GM19395 (cell line): Measurements from ENCODE around the gene NHSL2.
"Not testable (repeated sequence)": the region's sequence is repeated elsewhere in the genome, so short reads cannot be mapped to it uniquely, and the experiment has no call there.

Experiments used
- ATAC-seq: cut with Tn5 transposase; IDR thresholded peaks from one replicate; pipeline ENCODE4 v1.9.1; 2021; ENCODE audit warnings: mild to moderate bottlenecking, moderate library complexity; ENCODE audit not compliant: unreplicated experiment

The NHSL2 gene

GRCh38 chrX:72146527-72146926, 235.9 kb downstream of the NHSL2 start:
- ATAC-seq: no peak

GRCh38 chrX:72158773-72159172, 248.1 kb downstream of the NHSL2 start:
- no peak for ATAC-seq

GRCh38 chrX:72159769-72160168, 249.1 kb downstream of the NHSL2 start:
- ATAC-seq: no peak

- no peak for ATAC-seq
Observed at GRCh38 chrX:72165551-72165950, 254.9 kb downstream of the NHSL2 start.

- ATAC-seq: no peak
Observed at GRCh38 chrX:72169008-72169728, 258.5 kb downstream of the NHSL2 start.

GRCh38 chrX:72176289-72176688, 265.6 kb downstream of the NHSL2 start:
- ATAC-seq: not testable (repeated sequence)

GRCh38 chrX:72176981-72177380, 266.3 kb downstream of the NHSL2 start:
- no peak for ATAC-seq

- peak; percentile 5 for ATAC-seq
Observed at GRCh38 chrX:72180539-72180938, 269.9 kb downstream of the NHSL2 start.

GRCh38 chrX:72181178-72182125, 270.8 kb downstream of the NHSL2 start, which contains the start of gene PIN4:
Gene PIN4, plus strand, starts transcription at chrX:72181757. Its CDS starts 29 bp downstream, at chrX:72181786.
- ATAC-seq: peak; percentile 96

GRCh38 chrX:72182924-72183323, 272.3 kb downstream of the NHSL2 start:
- ATAC-seq: no peak

- no peak for ATAC-seq
Observed at GRCh38 chrX:72201836-72202536, 291.3 kb downstream of the NHSL2 start.
